DMS153 treated with DMSO at 0.1 percent for 48 hours (cell line): ENCODE measurements around the gene EPHA1.
"Not testable (repeated sequence)": the region's sequence is repeated elsewhere in the genome, so short reads cannot be mapped to it uniquely, and the experiment has no call there.

Source experiments
- DNase-seq: peaks from one replicate; lab custom pipeline; 2025; ENCODE audit not compliant: unreplicated experiment; lab: John Stamatoyannopoulos, UW

Gene EPHA1

DNA sequence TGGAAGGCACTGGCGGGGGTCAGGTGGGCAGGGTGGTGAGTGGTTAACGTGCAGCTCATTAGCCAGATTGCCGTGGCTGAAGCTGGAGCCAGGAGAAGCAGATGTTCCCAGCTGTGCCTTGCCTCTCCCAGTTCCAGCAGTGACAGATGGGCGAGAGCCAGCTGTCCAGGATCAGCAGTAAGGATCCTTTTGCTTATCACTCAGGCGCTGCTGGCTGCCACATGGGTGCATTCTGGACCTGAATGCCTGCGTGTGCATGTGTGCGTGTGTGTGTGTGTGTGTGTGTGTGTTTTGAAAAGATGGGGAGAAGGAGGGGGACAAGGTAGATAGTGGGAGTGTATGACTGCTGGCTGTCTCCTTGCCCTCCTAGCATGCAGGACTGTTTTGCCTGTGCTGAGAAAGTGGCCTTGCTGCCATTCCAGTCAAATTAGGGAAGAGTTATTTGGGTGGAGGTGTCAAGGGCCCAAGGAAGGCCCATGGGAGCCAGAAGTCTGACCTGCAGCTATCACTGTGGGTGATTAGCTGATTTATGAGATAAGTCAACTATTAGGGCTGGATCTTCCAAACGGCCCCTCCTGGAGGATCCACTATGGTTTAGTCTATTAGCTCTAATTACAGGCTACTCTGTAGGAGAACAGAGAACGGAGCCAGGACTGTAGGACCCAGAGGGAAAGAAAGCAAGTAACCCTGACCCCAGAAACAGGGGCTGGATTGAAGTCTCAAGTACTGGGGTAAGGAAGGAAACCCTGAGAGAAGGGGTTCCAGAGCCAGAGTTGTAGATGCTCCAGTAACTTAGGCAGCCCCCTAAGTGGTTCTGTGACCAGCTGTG, 3.3 kb downstream of the EPHA1 start:
- no peak for DNase-seq

DNA sequence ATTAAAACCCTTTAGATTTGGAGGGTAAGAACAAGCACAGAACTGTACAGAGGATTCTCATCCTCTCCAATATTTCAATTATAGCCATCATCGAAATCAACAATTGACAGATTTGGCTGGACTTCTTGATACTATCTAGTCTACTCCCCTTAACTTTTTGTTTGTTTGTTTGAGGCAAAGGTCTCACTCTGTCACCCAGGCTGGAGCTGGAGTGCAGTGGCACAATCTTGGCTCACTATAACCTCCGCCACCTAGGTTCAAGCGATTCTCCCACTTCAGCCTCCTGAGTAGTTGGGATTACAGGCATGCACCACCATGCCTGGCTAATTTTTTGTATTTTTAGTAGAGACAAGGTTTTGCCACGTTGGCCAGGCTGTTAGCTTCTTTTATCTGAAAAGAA, 6.4 kb downstream of the EPHA1 start:
- not testable (repeated sequence) for DNase-seq

DNA sequence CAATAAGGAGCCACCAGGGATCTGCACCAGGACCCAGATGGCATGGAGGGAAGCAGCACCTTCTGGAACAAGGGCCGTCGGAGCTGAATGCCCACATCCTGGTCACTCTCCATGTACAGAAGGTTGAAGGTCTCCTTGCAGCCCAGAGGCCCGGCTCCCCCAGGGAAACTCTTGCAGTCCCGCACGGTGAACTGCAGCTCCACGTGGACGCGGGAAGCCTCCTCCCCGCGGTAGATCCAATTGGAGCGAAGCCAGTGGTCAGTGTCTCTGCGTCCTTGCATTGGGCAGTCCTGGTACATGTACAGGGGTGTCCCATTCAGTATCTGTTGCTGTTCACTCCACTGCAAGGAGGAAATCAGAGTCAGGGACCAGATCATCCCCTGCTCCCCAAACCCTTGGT, 7.4 kb downstream of the EPHA1 start:
- no peak for DNase-seq

DNA sequence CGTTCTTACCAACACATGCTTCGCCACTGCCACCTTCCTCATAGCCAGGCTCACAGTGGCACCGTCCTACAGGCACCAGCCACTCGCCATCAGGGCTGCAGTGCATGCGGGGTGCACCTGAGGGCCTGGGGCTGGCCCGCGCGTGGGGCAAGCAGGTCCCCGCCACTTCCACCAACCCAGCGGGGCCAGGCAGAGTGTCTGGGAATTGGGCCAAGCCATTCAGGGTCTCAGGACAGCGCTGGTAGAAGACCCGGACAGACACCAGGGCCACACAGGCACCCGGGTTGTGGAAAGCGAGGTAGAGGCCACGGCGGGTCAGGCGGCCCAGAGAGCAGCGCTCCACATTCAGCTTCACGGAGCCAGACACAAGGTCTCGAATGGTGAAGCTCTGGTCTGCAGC, 9.0 kb downstream of the EPHA1 start:
- DNase-seq, result no peak

DNA sequence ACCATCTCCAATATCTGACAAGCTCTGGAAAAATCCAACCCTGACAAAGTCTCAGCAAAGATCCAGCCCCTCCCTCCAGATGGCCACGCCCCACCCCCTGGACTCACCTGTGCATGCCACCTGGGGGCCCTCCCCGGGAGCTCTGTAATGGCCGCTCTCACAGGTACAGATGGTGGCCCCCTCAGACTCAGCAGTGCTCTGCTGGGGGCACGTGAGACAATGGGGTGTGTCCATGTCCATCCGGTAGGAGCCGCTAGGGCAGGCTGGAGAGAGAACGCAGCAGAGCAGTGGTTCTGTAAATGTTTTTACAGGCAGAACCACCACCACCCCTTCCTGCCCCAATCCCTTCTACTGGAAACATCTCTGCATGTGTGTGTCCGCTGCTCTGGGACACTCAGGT, 9.5 kb downstream of the EPHA1 start:
- no peak for DNase-seq

DNA sequence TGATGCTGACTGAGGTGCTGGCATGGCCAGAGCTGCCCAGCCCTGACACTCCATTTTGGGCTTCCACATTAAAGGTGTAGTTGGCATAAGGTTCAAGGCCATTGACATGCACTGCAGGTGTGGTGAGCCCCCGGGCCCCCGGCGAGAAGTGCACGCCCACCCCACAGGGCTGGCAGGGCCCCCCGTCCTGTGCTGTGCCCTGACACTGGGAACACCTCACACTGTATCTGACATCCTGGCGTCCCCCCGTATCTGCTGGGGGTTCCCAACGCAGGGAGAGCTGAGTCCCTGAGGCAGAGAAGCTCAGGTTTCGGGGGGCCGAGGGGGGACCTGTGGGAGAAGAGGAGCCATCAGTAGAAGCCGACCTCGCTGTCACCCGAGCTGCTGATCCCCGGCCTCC, 10.0 kb downstream of the EPHA1 start:
- no peak for DNase-seq

DNA sequence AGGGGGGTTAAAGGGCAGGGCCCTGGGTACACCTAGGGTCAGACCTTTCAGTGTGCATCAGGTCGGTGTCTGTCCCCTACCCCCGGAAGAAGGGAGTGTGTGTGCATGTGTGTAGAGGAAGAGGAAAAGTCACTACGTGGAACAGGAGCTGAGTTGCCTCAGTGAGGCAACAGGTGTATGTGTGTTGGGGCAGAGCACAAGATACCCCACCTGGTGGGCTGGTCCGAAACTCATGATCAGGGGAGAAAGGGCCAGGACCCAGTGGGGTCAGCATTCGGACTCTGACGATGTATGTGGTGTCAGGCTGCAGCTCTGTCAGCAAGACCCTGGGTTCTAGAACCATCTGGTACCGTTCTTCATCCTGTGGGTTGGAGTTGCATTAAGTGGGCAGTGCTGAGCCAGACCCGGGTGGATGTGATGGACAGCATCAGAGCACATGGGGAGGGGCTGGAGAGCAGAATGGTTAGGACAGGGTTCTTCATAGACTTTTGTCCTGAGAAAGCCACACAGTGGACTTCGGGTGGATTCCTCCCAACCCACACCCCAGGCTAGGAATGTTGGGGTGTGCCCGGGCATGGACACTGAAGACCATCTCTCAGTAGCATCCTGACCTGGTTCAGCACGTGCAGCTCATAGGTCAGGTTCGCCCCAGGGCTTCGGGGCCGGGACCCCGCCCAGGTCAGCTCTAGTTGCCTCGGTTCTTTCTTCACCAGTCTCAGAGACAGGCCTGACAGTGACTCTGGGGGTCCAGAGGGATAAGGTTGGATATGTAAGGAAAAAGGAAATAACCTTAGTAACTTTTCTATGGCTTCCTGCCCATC, 10.7 kb downstream of the EPHA1 start:
- no peak for DNase-seq

DNA sequence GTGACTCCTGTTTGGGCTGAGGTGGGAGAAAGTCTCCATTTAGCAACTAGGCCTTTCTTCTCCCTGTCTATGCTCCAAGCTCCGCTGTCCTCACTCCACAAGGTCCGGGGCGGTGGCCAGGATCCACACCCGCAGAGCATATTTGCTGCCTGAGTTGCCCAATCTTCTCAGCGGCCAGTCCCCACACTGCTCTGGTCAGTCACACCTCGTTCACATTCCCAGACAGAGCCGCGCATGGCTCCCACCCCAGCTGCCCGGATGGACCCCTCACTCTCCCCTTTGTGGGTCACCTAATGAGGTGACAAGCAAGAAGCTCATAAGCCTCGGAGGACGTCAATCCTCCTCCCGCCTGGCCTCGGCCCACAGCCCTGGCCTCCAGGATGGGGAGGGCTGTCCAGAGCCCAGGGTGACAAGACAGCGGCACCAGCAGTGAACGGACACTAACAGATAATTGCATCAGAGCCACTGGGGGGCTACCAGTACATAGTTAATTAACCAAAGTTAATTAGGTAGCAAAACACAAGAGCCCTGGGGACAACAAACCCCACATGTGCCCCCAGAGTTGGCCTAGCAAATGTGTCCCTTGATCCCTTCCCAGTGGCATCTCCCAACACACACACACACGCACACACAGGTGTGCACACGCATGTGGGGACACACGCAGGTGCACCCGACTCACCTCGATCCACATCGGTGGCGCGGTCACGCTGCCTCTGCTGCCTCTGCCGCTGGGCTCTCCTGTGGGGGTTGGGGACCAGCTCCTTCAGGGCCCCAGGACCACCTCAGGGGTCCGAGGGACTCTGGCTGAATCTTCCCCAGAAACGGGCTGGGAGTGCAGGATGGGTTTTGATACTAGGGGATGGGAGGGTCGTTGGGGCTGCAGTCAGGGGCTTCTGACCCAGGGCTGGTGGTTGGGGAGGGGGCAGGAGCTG, 11.8 kb downstream of the EPHA1 start:
- DNase-seq, result no peak

DNA sequence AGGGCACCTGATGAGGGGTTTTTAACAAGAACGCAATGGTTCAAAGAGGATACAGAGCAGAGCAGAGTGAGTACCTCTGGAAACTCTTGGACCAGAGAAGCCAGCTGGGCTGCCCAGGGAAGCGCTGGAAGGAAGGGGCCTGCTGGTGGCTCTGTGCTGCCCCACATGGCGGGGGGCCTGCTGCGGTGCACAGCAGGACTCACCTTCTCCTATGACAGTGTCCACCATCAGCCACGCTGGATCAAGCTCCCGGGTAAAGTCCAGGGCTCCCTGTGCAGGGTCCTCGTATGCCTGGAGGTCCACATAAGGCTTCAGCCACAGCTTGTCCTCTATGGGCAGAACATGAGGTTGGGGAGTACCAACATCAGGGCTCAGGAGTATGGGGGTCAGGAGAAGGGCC, 12.5 kb downstream of the EPHA1 start:
- no peak for DNase-seq

DNA sequence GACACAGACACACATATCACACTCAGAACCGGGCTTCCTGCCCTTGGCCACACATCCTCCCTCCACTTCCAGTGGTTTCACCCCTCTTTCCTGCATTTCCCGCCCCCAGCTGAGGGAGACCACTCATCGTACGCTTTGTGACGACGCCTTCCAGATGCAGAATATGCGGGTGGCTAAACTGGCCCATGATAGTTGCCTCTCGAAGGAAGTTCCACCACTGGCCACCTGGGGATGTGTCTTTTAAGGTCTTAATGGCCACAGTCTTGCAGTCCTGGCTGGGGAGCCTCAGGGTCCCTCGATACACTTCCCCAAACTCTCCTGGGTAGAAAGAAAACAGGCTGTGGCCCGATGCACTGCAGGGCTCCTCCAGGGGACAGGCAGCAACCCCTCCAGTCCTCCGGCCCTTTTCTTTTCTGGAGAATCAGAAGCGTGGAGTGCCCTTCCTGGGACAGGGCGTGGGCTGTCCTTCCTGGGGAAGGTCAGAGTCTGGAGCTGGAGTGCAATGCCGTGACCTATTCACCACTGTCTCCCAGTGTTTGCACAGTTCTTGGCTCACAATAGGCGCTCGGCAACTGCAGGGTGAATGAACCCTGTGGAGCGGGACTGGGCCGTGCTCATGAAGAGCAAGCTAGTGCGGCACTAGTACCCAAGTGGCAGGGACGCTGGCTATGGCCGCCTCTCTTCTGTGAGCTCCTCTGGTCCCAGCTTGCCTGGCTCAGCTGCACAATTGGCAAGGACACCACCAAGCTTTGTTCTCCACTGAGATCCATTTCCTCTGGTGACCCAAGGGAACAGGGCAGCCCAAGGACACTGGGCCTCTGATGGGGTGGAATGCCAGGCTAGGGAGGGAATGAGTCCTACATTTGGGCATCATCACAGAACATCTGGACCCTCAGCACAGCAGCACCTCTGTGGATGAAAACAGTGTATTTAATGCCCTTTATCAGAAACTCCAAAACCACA, 13.2 kb downstream of the EPHA1 start:
- no peak for DNase-seq

DNA sequence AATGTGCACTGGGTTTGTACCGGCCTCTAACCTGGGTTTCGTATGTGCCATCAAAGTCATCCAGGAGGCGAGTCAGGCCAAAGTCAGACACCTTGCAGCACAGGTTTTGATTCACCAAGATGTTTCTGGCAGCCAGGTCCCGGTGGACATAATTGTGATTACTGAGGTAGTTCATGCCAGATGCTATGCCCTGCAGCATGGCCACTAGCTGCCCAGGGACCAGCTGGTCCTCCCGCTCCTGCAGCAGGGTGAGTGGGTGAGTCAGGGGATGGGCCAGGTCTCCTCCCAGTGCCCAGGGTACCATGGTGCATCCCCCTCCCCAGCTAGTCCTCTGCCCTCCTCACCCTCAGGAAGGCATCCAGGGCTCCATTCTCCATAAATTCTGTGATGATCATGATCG, 13.9 kb downstream of the EPHA1 start:
- no peak for DNase-seq

DNA sequence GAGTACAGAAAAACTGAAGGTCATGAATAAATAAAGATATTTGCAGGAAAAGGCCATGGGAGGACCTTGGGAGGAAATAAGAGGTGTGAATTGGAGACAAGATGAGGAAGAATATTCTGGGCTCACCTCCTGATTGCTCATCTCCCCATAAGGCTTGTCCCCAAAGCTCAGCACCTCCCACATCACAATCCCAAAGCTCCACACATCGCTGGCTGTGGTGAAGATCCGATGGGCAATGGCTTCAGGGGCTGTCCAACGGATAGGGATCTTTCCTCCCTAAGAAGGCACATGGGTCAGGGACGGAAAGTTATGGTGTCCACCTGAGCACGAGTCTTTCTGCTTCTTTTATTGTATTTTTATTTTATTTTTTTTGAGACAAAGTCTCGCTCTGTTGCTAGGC, 14.6 kb downstream of the EPHA1 start:
- no peak for DNase-seq

DNA sequence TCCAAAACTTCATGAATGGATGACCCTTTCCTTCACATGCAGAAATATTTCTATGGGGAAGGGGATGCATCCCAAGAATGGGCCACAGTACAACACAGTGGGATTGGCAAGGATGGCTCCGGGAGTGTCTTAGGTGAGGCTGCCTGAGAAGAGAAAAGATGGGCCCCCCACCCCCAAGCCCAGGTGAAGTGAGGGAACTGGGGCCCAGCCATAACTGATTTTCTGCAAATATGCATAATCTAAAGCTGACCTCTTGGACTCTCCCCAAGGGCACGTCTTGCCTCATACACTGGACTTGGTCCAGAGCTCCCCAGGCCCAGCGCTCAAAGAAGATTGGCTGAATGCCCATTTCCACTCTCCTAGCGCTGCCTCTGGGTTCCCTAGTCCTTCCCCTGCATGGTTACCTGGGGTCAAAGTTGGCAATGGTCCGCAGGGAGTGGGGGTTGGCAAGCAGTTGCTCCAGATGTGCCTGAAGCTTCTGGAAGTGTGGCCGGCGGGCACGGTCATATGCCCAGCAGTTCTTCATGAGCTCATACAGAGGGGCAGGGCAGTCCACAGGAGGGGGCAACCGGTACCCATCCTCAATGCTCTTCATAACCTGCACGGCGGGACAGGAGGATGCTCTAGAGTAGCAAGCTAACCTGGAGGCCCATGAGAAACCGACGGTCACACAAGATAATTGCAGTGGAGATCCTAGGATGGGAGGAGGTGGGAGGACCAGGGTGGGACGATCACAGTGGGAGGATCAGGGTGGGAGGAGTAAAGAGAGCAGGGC, 15.2 kb downstream of the EPHA1 start:
- no peak for DNase-seq

DNA sequence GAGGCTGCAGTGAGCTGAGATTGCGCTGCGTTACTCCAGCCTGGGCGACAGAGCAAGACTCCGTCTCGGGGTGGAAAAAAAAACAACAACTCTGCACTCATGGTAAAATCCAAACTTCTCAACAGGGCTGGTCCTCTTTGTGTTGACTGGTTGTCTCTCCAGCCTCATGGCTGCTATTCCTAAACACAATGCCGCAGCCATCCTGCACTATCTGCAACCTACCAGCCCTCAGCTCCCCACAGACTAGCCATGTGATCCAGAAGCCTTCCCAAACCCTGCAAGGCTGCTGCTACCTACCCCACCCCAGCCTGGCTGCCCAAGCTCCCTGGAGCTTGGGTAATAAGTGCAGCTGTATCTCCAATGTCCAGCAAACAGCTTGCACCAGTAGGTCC, 15.8 kb downstream of the EPHA1 start:
- DNase-seq, result no peak

DNA sequence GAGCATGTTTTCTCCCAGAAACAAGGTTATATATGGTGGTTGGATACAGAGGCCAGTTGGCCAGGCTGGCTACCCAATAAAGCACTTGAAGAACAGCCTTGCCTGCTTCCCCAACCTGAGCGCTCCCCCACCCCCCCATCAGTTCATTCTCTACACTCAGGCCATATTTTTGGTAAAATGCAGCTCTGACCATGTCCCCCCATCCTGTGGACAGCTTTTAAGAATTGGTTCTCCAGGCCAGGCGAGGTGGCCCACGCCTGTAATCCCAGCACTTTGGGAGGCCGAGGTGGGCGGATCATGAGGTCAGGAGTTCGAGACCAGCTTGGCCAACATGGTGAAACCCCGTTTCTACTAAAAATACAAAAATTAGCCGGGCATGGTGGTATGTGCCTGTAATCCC, 16.2 kb downstream of the EPHA1 start:
- DNase-seq, result not testable (repeated sequence)

DNA sequence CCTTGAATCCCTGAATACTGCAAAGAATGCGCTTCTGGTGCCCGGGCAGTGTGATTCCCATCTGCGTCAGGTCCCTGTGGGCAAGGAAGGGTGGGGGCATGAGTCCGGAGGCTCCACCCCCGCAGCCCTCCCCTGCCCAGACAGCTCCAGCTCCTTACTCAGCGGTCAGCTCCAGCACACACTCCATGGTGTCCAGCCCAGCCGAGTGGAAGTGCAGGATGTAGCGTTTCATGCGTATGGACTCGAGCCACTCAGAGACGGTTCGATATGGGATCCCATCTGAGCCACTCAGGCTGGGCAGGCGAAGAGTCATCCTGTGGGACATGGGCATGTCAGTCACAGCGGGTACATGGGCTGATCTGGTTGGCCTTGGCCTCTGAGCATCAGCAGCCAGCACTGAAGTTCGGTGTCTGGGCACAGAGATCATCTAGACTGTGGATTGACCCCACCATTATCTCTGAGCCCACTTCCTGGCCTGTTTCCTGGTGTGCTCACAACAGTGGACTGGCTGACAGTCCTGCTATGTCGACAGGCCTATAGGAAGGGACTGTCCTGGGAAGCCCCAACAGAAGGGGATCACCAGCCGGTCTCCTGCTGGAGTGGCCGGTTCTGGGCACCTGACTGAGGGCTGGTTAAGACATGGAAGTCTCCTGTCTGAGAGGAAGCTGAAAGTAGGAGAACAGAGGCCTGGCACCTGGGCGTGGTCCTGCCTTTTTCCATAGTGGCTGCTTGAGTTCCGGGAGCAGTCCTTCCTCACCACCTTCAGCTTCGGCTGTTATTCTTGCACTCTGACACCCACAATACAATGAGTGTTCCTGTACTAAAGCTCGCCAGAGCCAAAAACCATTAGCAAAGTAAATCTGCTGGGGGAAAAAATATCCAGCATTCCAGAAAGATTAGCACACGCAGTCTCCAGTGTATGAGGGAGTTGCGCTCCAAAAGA, 16.9 kb downstream of the EPHA1 start:
- DNase-seq, result no peak

DNA sequence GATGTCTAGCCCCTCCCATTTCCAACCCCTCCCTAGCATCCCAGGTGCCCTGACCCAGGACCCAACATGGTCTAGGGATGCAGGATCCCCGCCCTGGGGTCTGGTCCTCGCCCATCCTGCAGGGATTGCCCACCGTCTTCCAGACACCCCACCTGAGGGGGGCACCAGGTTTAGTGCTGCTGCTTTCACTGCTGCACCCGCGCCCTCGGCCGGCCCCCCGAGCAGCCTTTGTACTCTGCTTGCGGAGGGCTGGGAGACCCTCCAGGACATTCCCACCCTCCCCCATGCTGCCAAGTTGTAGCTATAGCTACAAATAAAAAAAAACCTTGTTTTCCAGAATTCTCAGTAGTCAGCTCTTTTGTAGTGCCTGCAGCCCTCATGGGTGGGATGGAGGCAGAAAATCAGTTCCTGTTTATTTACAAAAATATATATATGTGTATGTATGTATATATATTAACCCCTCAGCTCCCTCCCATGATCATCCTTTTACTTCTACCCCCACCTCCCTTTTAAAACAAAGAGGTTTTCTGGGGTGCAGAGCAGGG, 17.8 kb downstream of the EPHA1 start:
- DNase-seq, result no peak
